Measurements from ENCODE around the gene IGFBP1. TPM values are rescaled to one million over a fixed set of nuclear protein-coding genes. Genes with fewer than 3 reads are reported as not detected.

IGFBP1 gene
- total RNA-seq, 1 donor, result 4.0 TPM

GRCh38 chr7:45881280-45881758 is 7.0 kb upstream of the IGFBP1 start:
- no peak for TF ChIP-seq CTCF (IDR thresholded peaks at IDR 0.05; ENCODE audit: extremely low read depth, low read depth, low read length)
- Histone ChIP-seq H3K27me3 (ENCODE audit: insufficient read depth, low read length) (no peaks in the 10 kb centered on the region), H3K36me3 (ENCODE audit: insufficient read depth, low read length) (no peaks in the 10 kb centered on the region), H3K4me2 (ENCODE audit: insufficient read depth, low read length) (peak overlapping the region; percentile 21), H2AFZ (ENCODE audit: low read length) (no peak overlapping the region), H3K9me3 (ENCODE audit: low read depth, low read length) (peaks cover 4% of the 10 kb centered on the region), H3K4me3 (ENCODE audit: insufficient read depth, low read length) (no peak overlapping the region), H3K27ac (ENCODE audit: low read depth, low read length) (peak overlapping the region; percentile 72), H3K79me2 (ENCODE audit: insufficient read depth, low read length) (no peaks in the 10 kb centered on the region), H4K20me1 (ENCODE audit: insufficient read depth, low read length) (no peaks in the 10 kb centered on the region), H3K4me1 (ENCODE audit: insufficient read depth, low read length) (peaks cover 33% of the 10 kb centered on the region)
- no peak for DNase-seq (ENCODE audit: insufficient read length, low spot score, missing footprints)

- Histone ChIP-seq H2AFZ (ENCODE audit: low read length) (no peak overlapping the region), H3K79me2 (ENCODE audit: insufficient read depth, low read length) (no peaks in the 10 kb centered on the region), H3K4me3 (ENCODE audit: insufficient read depth, low read length) (no peak overlapping the region), H3K4me2 (ENCODE audit: insufficient read depth, low read length) (peak overlapping the region; percentile 21), H3K4me1 (ENCODE audit: insufficient read depth, low read length) (peaks cover 34% of the 10 kb centered on the region), H4K20me1 (ENCODE audit: insufficient read depth, low read length) (no peaks in the 10 kb centered on the region), H3K27me3 (ENCODE audit: insufficient read depth, low read length) (no peaks in the 10 kb centered on the region), H3K36me3 (ENCODE audit: insufficient read depth, low read length) (no peaks in the 10 kb centered on the region), H3K9me3 (ENCODE audit: low read depth, low read length) (peaks cover 4% of the 10 kb centered on the region), H3K27ac (ENCODE audit: low read depth, low read length) (peak overlapping the region; percentile 72)
- peak; percentile 94 for DNase-seq (ENCODE audit: insufficient read length, low spot score, missing footprints)
- no peak for TF ChIP-seq CTCF (IDR thresholded peaks at IDR 0.05; ENCODE audit: extremely low read depth, low read depth, low read length)
These were observed 6.4 kb upstream of the IGFBP1 start for GRCh38 chr7:45881759-45882464.

- no peak for TF ChIP-seq CTCF (IDR thresholded peaks at IDR 0.05; ENCODE audit: extremely low read depth, low read depth, low read length)
- H3K27me3 ChIP-seq (ENCODE audit: insufficient read depth, low read length), result no peaks in the 10 kb centered on the region
- no peak for DNase-seq (ENCODE audit: insufficient read length, low spot score, missing footprints)
These were observed 5.8 kb upstream of the IGFBP1 start for GRCh38 chr7:45882465-45882810.

GRCh38 chr7:45884136-45884535 is 4.2 kb upstream of the IGFBP1 start:
- TF ChIP-seq CTCF (IDR thresholded peaks at IDR 0.05; ENCODE audit: extremely low read depth, low read depth, low read length), result no peak
- Histone ChIP-seq H3K4me1 (ENCODE audit: insufficient read depth, low read length) (peaks cover 41% of the 10 kb centered on the region), H3K36me3 (ENCODE audit: insufficient read depth, low read length) (no peaks in the 10 kb centered on the region), H3K9me3 (ENCODE audit: low read depth, low read length) (no peaks in the 10 kb centered on the region), H3K4me2 (ENCODE audit: insufficient read depth, low read length) (no peak overlapping the region), H4K20me1 (ENCODE audit: insufficient read depth, low read length) (no peaks in the 10 kb centered on the region), H3K27ac (ENCODE audit: low read depth, low read length) (peak overlapping the region; percentile 69), H3K27me3 (ENCODE audit: insufficient read depth, low read length) (no peaks in the 10 kb centered on the region), H2AFZ (ENCODE audit: low read length) (no peak overlapping the region), H3K4me3 (ENCODE audit: insufficient read depth, low read length) (no peak overlapping the region), H3K79me2 (ENCODE audit: insufficient read depth, low read length) (no peaks in the 10 kb centered on the region)
- no peak for DNase-seq (ENCODE audit: insufficient read length, low spot score, missing footprints)

More at GRCh38 chr7:45882465-45882810, 5.8 kb upstream of the IGFBP1 start:
- H3K4me1 ChIP-seq (ENCODE audit: insufficient read depth, low read length), result peaks cover 34% of the 10 kb centered on the region
- peak overlapping the region; percentile 72 for H3K27ac ChIP-seq (ENCODE audit: low read depth, low read length)
- H3K4me2 ChIP-seq (ENCODE audit: insufficient read depth, low read length), result peak overlapping the region; percentile 3
- no peaks in the 10 kb centered on the region for H4K20me1 ChIP-seq (ENCODE audit: insufficient read depth, low read length)
- H3K4me3 ChIP-seq (ENCODE audit: insufficient read depth, low read length), result no peak overlapping the region
- H2AFZ ChIP-seq (ENCODE audit: low read length), result no peak overlapping the region
- H3K36me3 ChIP-seq (ENCODE audit: insufficient read depth, low read length), result no peaks in the 10 kb centered on the region
- no peaks in the 10 kb centered on the region for H3K79me2 ChIP-seq (ENCODE audit: insufficient read depth, low read length)
- peaks cover 4% of the 10 kb centered on the region for H3K9me3 ChIP-seq (ENCODE audit: low read depth, low read length)
